ENCODE data around the gene AHNAK. TPM values are rescaled to one million over a fixed set of nuclear protein-coding genes. Genes with fewer than 3 reads are reported as not detected.

The AHNAK gene
- total RNA-seq, 1 experiment from 2014 or later, result 73.0 TPM

DNA sequence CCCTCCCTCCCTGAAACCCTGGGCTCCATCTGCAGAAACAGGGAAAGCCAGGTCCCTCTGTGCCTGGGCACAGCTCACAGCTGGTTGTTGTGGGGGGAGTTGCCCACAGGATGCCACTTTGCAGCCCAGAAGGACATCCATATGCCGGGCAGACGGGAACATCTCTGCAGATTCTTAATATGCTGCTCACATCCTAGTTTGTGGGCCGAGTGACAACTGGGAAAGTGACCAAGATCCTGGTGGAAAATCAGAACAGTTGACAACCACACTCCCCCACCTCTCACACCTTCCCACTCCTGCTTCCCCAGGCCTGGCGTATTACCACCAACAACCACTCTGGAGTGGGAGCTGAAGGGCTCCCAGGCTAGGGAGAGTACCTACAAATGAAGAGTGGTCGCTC lies 135.1 kb downstream of the AHNAK start:
- TF ChIP-seq, protein P1, sequence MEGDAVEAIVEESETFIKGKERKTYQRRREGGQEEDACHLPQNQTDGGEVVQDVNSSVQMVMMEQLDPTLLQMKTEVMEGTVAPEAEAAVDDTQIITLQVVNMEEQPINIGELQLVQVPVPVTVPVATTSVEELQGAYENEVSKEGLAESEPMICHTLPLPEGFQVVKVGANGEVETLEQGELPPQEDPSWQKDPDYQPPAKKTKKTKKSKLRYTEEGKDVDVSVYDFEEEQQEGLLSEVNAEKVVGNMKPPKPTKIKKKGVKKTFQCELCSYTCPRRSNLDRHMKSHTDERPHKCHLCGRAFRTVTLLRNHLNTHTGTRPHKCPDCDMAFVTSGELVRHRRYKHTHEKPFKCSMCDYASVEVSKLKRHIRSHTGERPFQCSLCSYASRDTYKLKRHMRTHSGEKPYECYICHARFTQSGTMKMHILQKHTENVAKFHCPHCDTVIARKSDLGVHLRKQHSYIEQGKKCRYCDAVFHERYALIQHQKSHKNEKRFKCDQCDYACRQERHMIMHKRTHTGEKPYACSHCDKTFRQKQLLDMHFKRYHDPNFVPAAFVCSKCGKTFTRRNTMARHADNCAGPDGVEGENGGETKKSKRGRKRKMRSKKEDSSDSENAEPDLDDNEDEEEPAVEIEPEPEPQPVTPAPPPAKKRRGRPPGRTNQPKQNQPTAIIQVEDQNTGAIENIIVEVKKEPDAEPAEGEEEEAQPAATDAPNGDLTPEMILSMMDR (conservative IDR thresholded peaks at IDR 0.05; ENCODE audit: low read depth, low read length), result no peak
- no peak for TF ChIP-seq EZH2 (IDR thresholded peaks at IDR 0.05; ENCODE audit: borderline replicate concordance, low read depth, low read length, poor library complexity, severe bottlenecking)
- H3K4me1 ChIP-seq (ENCODE audit: insufficient read depth, low read length, poor library complexity, severe bottlenecking), result no peaks in the 10 kb centered on the region
- no peaks in the 10 kb centered on the region for H3K36me3 ChIP-seq (ENCODE audit: insufficient read depth, low read length, poor library complexity, severe bottlenecking)
- no peaks in the 10 kb centered on the region for H3K9me3 ChIP-seq (ENCODE audit: low read depth, low read length, poor library complexity, severe bottlenecking)
- no peak overlapping the region for H3K27ac ChIP-seq (ENCODE audit: low read depth, low read length, poor library complexity, severe bottlenecking)
- ChIA-PET CTCF (interaction anchor here (0.7 to 1.3 kb wide), 2 partner anchors 13 to 519 kb away, joined by 3 to 6 read pairs; no protein-coding TSS in a partner anchor), POLR2A (ENCODE audit: low non-redundant PET) (no interaction called here)
- no peak overlapping the region for H3K4me3 ChIP-seq (ENCODE audit: low read depth, low read length, poor library complexity, severe bottlenecking)
- intact Hi-C loops (cut with micrococcal nuclease; ENCODE audit: unreplicated experiment), result no loop called here
- BruUV-seq (replicated peaks), result no TSS peak
- no peak for DNase-seq (ENCODE audit: low spot score)
- H3K27me3 ChIP-seq (replicated peaks; ENCODE audit: insufficient read depth, low read depth, low read length, poor library complexity), result no peaks in the 10 kb centered on the region

DNA sequence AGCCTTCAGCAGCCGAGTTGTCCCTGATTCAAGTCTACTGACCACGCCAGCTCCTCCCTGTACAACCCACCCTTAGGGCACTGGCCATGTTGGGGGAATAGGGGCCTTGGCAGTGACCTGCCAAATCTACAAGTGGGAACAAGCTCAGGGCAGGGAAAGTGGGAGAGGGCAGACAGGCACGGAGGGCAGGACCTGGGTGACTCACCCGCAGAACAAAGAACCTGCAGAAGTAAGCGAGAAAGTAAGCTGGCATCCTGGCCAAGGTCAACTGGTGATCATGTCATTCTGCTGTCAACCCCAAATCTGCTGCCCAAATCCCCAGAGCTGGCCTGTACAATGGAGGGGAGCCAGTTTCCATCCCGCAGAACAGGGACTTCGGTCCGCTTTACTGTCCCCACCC lies 135.6 kb downstream of the AHNAK start:
- Histone ChIP-seq H3K4me1 (ENCODE audit: insufficient read depth, low read length, poor library complexity, severe bottlenecking) (no peaks in the 10 kb centered on the region), H3K9me3 (ENCODE audit: low read depth, low read length, poor library complexity, severe bottlenecking) (no peaks in the 10 kb centered on the region), H3K27me3 (replicated peaks; ENCODE audit: insufficient read depth, low read depth, low read length, poor library complexity) (no peaks in the 10 kb centered on the region), H3K27ac (ENCODE audit: low read depth, low read length, poor library complexity, severe bottlenecking) (no peak overlapping the region), H3K36me3 (ENCODE audit: insufficient read depth, low read length, poor library complexity, severe bottlenecking) (no peaks in the 10 kb centered on the region), H3K4me3 (ENCODE audit: low read depth, low read length, poor library complexity, severe bottlenecking) (no peak overlapping the region)
- DNase-seq (ENCODE audit: low spot score), result no peak
- ChIA-PET CTCF (interaction anchor here (1.3 kb wide), 1 partner anchor 14 kb away, joined by 6 read pairs; no protein-coding TSS in a partner anchor), POLR2A (ENCODE audit: low non-redundant PET) (no interaction called here)
- BruUV-seq (replicated peaks), result no TSS peak
- intact Hi-C loops (cut with micrococcal nuclease; ENCODE audit: unreplicated experiment), result no loop called here
- TF ChIP-seq, protein P1 (conservative IDR thresholded peaks at IDR 0.05; ENCODE audit: low read depth, low read length), result no peak
- no peak for TF ChIP-seq EZH2 (IDR thresholded peaks at IDR 0.05; ENCODE audit: borderline replicate concordance, low read depth, low read length, poor library complexity, severe bottlenecking)

GRCh38 chr11:62409831-62410230 lies 136.8 kb downstream of the AHNAK start:
- ChIA-PET CTCF (interaction anchor here (0.6 kb wide), 1 partner anchor 17 kb away, joined by 4 read pairs; no protein-coding TSS in a partner anchor), POLR2A (ENCODE audit: low non-redundant PET) (interaction anchor here (0.6 kb wide), 1 partner anchor 151 kb away, joined by 3 read pairs; no protein-coding TSS in a partner anchor)
- no peak overlapping the region for H3K4me3 ChIP-seq (ENCODE audit: low read depth, low read length, poor library complexity, severe bottlenecking)

More at GRCh38 chr11:62409831-62410230, 136.8 kb downstream of the AHNAK start:
- DNase-seq (ENCODE audit: low spot score), result no peak
- H3K4me1 ChIP-seq (ENCODE audit: insufficient read depth, low read length, poor library complexity, severe bottlenecking), result no peaks in the 10 kb centered on the region
- no peaks in the 10 kb centered on the region for H3K9me3 ChIP-seq (ENCODE audit: low read depth, low read length, poor library complexity, severe bottlenecking)
- intact Hi-C loops (cut with micrococcal nuclease; ENCODE audit: unreplicated experiment), result no loop called here
- no TSS peak for BruUV-seq (replicated peaks)
- no peak overlapping the region for H3K27ac ChIP-seq (ENCODE audit: low read depth, low read length, poor library complexity, severe bottlenecking)
- TF ChIP-seq, protein P1 (conservative IDR thresholded peaks at IDR 0.05; ENCODE audit: low read depth, low read length), result no peak
- TF ChIP-seq EZH2 (IDR thresholded peaks at IDR 0.05; ENCODE audit: borderline replicate concordance, low read depth, low read length, poor library complexity, severe bottlenecking), result no peak
- H3K27me3 ChIP-seq (replicated peaks; ENCODE audit: insufficient read depth, low read depth, low read length, poor library complexity), result no peaks in the 10 kb centered on the region
- no peaks in the 10 kb centered on the region for H3K36me3 ChIP-seq (ENCODE audit: insufficient read depth, low read length, poor library complexity, severe bottlenecking)

All from A673 (cell line).